ENCODE measurements around the gene SCN5A. TPM values are rescaled to one million over a fixed set of nuclear protein-coding genes. Genes with fewer than 3 reads are reported as not detected.

The SCN5A gene
- total RNA-seq, 2 donors from 2014 or later: 4.5 to 5.6 TPM

DNA sequence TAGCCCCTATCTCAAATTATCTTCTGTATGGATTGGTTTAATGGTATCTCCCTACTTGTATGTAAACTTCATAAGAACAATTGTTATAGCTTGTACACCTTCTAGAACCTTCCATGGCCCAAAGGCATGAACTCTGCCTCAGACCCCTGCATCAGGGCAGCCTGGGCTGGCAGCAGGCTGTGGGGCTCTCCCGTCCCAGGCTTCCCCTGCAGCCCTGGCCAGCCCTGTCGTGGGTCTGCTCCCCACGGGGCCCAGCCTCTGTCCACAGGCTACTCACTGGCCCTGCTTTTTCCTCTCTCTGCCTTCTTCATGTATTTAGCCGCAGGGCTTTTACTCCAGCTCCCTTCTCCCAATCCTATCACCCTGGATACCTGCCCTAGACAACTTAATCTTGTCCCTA lies 4.4 kb downstream of the SCN5A start:
- no peaks in the 10 kb centered on the region for H3K36me3 ChIP-seq (ENCODE audit: control insufficient read depth, insufficient read depth, low read length)
- H3K9me3 Mint-ChIP-seq: no peaks in the 10 kb centered on the region
- no peak overlapping the region for H3K27ac Mint-ChIP-seq
- no peaks in the 10 kb centered on the region for H3K36me3 Mint-ChIP-seq (ENCODE audit: low read depth)
- peaks cover 3% of the 10 kb centered on the region for H3K4me1 Mint-ChIP-seq
- peak; percentile 37 for DNase-seq
- no peak overlapping the region for H3K4me3 ChIP-seq (ENCODE audit: low read length)
- peaks cover 51% of the 10 kb centered on the region for H3K27me3 ChIP-seq (ENCODE audit: control insufficient read depth, insufficient read depth, low read length, poor library complexity, severe bottlenecking)
- peaks cover 3% of the 10 kb centered on the region for H3K27me3 Mint-ChIP-seq (ENCODE audit: insufficient read depth)
- no peak overlapping the region for H3K27ac ChIP-seq (ENCODE audit: low read depth, low read length)
- 58 to 87% methylated on average over 3 to 4 of the region's 4 CpGs for WGBS, 2 experiments (ENCODE audit: insufficient coverage in 1 of 2, insufficient read length in 1 of 2)
- peaks cover 4% of the 10 kb centered on the region for H3K4me1 ChIP-seq (ENCODE audit: control insufficient read depth, insufficient read depth, low read length)
- H3K9ac ChIP-seq (ENCODE audit: extremely low read depth, low read length, poor library complexity, severe bottlenecking): no peak overlapping the region
- TF ChIP-seq, protein P1, sequence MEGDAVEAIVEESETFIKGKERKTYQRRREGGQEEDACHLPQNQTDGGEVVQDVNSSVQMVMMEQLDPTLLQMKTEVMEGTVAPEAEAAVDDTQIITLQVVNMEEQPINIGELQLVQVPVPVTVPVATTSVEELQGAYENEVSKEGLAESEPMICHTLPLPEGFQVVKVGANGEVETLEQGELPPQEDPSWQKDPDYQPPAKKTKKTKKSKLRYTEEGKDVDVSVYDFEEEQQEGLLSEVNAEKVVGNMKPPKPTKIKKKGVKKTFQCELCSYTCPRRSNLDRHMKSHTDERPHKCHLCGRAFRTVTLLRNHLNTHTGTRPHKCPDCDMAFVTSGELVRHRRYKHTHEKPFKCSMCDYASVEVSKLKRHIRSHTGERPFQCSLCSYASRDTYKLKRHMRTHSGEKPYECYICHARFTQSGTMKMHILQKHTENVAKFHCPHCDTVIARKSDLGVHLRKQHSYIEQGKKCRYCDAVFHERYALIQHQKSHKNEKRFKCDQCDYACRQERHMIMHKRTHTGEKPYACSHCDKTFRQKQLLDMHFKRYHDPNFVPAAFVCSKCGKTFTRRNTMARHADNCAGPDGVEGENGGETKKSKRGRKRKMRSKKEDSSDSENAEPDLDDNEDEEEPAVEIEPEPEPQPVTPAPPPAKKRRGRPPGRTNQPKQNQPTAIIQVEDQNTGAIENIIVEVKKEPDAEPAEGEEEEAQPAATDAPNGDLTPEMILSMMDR (conservative IDR thresholded peaks at IDR 0.05): no peak
- no peaks in the 10 kb centered on the region for H3K9me3 ChIP-seq (ENCODE audit: control insufficient read depth, low read length)
- H3K4me3 Mint-ChIP-seq: no peak overlapping the region

DNA sequence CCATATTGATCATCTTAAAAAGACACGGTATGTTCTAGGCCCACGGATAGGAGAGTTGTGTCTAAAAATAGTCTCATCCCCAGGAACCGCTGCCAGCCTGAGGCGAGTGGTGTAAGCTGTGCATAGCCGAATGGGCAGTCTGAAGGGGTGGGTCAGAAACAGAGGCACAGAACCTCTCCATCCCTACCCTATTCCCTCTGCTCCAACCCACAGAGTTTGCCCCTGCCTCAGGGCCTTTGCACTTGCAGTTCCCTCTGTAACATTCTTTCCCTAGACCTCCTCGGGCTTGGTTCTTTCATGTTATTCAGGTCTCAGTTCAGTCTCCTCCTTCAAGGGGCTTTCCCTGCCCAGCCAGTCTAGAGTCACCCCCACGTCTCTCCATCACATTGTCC lies 4.8 kb downstream of the SCN5A start:
- 83 to 93% methylated on average over 4 to 7 of the region's 7 CpGs for WGBS, 2 experiments (ENCODE audit: insufficient coverage in 1 of 2, insufficient read length in 1 of 2)
- Mint-ChIP-seq H3K4me1 (peaks cover 3% of the 10 kb centered on the region), H3K27ac (no peak overlapping the region), H3K36me3 (ENCODE audit: low read depth) (no peaks in the 10 kb centered on the region), H3K9me3 (no peaks in the 10 kb centered on the region), H3K27me3 (ENCODE audit: insufficient read depth) (peaks cover 5% of the 10 kb centered on the region), H3K4me3 (no peak overlapping the region)
- TF ChIP-seq, protein P1 (conservative IDR thresholded peaks at IDR 0.05): no peak
- H3K4me1 ChIP-seq (ENCODE audit: control insufficient read depth, insufficient read depth, low read length): peaks cover 4% of the 10 kb centered on the region
- H3K36me3 ChIP-seq (ENCODE audit: control insufficient read depth, insufficient read depth, low read length): no peaks in the 10 kb centered on the region
- peak; percentile 22 for DNase-seq
- H3K27ac ChIP-seq (ENCODE audit: low read depth, low read length): no peak overlapping the region
- H3K9ac ChIP-seq (ENCODE audit: extremely low read depth, low read length, poor library complexity, severe bottlenecking): no peak overlapping the region
- H3K9me3 ChIP-seq (ENCODE audit: control insufficient read depth, low read length): no peaks in the 10 kb centered on the region
- peaks cover 47% of the 10 kb centered on the region for H3K27me3 ChIP-seq (ENCODE audit: control insufficient read depth, insufficient read depth, low read length, poor library complexity, severe bottlenecking)
- no peak overlapping the region for H3K4me3 ChIP-seq (ENCODE audit: low read length)

DNA sequence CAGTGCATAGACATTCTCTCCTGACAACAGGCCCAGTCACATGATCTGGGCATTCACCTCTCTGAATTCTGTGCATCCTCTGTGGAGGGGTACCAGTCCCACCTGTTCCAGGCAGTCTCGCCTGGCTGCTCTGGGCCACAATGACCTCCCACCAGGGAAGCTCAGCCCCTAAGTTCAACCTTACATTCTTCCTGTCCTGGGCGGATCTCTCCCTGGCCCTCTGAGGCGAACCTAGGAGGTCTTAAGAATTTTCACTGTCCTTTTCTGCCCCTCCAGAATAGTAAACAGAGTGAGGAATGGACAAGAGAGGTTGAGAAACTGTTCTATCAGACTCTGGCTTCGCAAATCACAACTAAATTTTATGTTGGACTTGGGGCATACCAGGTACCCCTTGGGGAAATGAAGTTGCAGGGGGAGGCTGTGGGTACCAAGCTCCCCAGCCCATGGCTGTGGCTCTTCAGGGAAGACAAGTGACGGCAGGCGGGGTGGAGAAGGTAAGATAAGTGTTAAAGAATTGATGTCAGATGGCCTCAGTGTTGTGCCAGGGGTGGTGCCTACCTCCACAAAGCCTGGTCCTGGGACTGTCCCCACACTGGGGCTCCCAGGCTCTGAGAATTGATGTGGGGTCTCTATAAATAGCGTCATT lies 5.3 kb downstream of the SCN5A start:
- Histone ChIP-seq H3K36me3 (ENCODE audit: control insufficient read depth, insufficient read depth, low read length) (no peaks in the 10 kb centered on the region), H3K27me3 (ENCODE audit: control insufficient read depth, insufficient read depth, low read length, poor library complexity, severe bottlenecking) (peaks cover 45% of the 10 kb centered on the region), H3K9ac (ENCODE audit: extremely low read depth, low read length, poor library complexity, severe bottlenecking) (no peak overlapping the region), H3K9me3 (ENCODE audit: control insufficient read depth, low read length) (no peaks in the 10 kb centered on the region), H3K4me3 (ENCODE audit: low read length) (no peak overlapping the region), H3K4me1 (ENCODE audit: control insufficient read depth, insufficient read depth, low read length) (peaks cover 4% of the 10 kb centered on the region), H3K27ac (ENCODE audit: low read depth, low read length) (no peak overlapping the region)
- Mint-ChIP-seq H3K36me3 (ENCODE audit: low read depth) (no peaks in the 10 kb centered on the region), H3K4me1 (peaks cover 3% of the 10 kb centered on the region), H3K4me3 (no peak overlapping the region), H3K27me3 (ENCODE audit: insufficient read depth) (peaks cover 5% of the 10 kb centered on the region), H3K9me3 (no peaks in the 10 kb centered on the region), H3K27ac (no peak overlapping the region)
- TF ChIP-seq, protein P1 (conservative IDR thresholded peaks at IDR 0.05): no peak
- WGBS, 2 experiments (ENCODE audit: insufficient coverage in 1 of 2, insufficient read length in 1 of 2): 83 to 90% methylated on average over 5 to 7 of the region's 7 CpGs
- peak; percentile 36 for DNase-seq

All from endodermal cell (in vitro differentiated cells).